CD4-positive, alpha-beta T cell treated with Interferon gamma for 1 hour (primary cell): ENCODE data around the gene TGFBRAP1.

Experiments
- DNase-seq: peaks from one replicate; pipeline ENCODE4 v3.0.0-alpha.2; 2020

TGFBRAP1 gene

GRCh38 chr2:105235388-105236059 lies 94.0 kb downstream of the TGFBRAP1 start:
- DNase-seq: peak; percentile 43

- DNase-seq: no peak
These were observed 98.3 kb downstream of the TGFBRAP1 start for GRCh38 chr2:105231232-105231619.

- DNase-seq: no peak
These were observed 105.1 kb downstream of the TGFBRAP1 start for GRCh38 chr2:105224444-105224843.

GRCh38 chr2:105220604-105221003 lies 108.9 kb downstream of the TGFBRAP1 start:
- no peak for DNase-seq

GRCh38 chr2:105215586-105216192 lies 113.8 kb downstream of the TGFBRAP1 start:
- no peak for DNase-seq
